Duodenal mucosa (tissue), 2 donors: Measurements from ENCODE around the gene GABRR2.
A peak's percentile ranks its signal among the peaks of the same experiment; 100 is the strongest.

Experiments used
- H3K27ac ChIP-seq: one replicate; pipeline ENCODE4 v1.7.0; 2013; ENCODE audit warnings: low read depth, low read length
- H3K27me3 ChIP-seq, 2 donors: one replicate each; pipeline ENCODE4 v1.7.0; 2013; ENCODE audit warnings: low read length in 2 of 2, control low read depth in 1 of 2; ENCODE audit not compliant: insufficient read depth in 2 of 2, control insufficient read depth in 1 of 2
- H3K36me3 ChIP-seq, 2 donors: one replicate each; pipeline ENCODE4 v1.7.0; 2013; ENCODE audit warnings: low read length in 2 of 2, control low read depth in 1 of 2; ENCODE audit not compliant: insufficient read depth in 2 of 2, control insufficient read depth in 1 of 2
- H3K4me1 ChIP-seq, 2 donors: one replicate each; pipeline ENCODE4 v1.7.0; 2013; ENCODE audit warnings: low read length in 2 of 2, control low read depth in 1 of 2; ENCODE audit not compliant: insufficient read depth in 2 of 2, control insufficient read depth in 1 of 2
- H3K4me3 ChIP-seq, 2 donors: one replicate each; pipeline ENCODE4 v1.7.0; 2013; ENCODE audit warnings: low read length in 2 of 2, low read depth in 1 of 2
- H3K9ac ChIP-seq, 2 donors: one replicate each; pipeline ENCODE4 v1.7.0; 2013; ENCODE audit warnings: low read length in 2 of 2, low read depth in 1 of 2
- H3K9me3 ChIP-seq, 2 donors: one replicate each; pipeline ENCODE4 v1.7.0; 2013; ENCODE audit warnings: low read length in 2 of 2, control low read depth in 1 of 2; ENCODE audit not compliant: control insufficient read depth in 1 of 2

The GABRR2 gene

DNA sequence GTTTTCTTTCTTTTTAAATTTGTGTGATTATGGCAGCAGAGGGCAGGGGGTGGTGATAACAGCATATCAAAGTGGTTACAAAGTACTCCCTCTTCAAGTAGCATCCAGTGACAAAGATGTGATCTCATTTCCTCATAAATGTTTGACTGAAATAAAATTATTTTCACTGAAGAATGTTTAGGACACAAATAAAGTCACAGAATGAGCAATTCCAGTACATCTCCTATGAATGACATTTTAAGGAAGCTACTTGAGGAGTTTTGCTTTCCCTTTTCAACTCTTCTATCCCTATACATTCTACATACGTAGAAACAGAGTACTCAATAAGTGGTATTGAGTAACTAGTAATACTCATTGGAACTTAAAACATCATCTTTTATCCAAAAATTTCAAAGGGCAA, 13.9 kb upstream of the GABRR2 start:
- H3K36me3 ChIP-seq, result peaks cover 33 to 68% of the 10 kb centered on the region in 2 donors
- H3K9me3 ChIP-seq, result no peaks in the 10 kb centered on the region

DNA sequence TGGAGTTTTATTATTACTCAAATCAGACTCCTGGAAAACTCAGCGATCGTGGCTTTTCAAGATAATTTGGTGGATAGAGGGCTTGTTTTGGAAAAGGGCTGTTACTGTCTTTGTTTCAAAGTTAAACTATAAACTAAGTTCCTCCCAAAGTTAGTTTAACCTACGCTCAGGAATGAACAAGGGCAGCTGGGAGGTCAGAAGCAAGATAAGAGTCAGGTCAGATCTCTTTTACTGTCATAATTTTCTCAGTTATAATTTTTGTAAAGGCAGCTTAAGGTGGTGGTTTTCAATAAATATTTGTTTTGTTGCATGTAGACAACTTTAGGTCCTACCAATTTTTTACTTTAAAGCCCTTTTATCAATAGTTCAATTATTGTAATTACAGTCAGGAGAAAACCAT, 9.2 kb upstream of the GABRR2 start:
- no peak overlapping the region for H3K9ac ChIP-seq
- H3K4me3 ChIP-seq, result no peak overlapping the region
- H3K4me1 ChIP-seq, result no peaks in the 10 kb centered on the region
- H3K27ac ChIP-seq, result no peak overlapping the region
- peaks cover 13 to 33% of the 10 kb centered on the region in 2 donors for H3K36me3 ChIP-seq
- no peaks in the 10 kb centered on the region for H3K9me3 ChIP-seq
- no peaks in the 10 kb centered on the region for H3K27me3 ChIP-seq

More for the DNA sequence above, 13.9 kb upstream of the GABRR2 start:
- Histone ChIP-seq H3K27me3 (no peaks in the 10 kb centered on the region), H3K4me3 (no peak overlapping the region), H3K4me1 (no peaks in the 10 kb centered on the region), H3K27ac (no peak overlapping the region), H3K9ac (no peak overlapping the region)

DNA sequence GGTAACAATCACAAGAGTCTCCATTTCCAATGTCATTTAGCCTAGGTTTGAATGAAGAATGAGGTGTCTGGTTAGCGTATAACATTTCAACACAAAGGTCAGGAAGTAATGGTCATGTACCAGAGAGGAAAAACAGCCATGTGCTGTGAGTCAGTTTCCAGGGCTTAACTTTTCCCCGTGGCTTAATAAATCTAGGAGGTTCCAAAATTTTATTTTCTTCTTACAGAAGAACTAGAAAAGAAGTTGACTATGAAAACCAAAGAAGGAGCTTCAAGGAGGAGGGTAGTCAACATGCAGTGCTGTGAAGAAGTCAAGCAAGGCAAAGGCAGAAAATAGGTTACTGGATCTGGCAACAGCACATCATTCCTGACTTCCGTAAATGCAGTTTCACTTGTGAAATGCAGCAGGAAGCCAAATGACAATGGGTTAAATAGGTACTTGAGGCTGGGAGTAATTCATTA, 8.4 kb upstream of the GABRR2 start:
- H3K36me3 ChIP-seq, result peaks cover 13 to 25% of the 10 kb centered on the region in 2 donors
- H3K9ac ChIP-seq, result no peak overlapping the region
- no peaks in the 10 kb centered on the region for H3K4me1 ChIP-seq
- no peaks in the 10 kb centered on the region for H3K9me3 ChIP-seq
- H3K4me3 ChIP-seq, result no peak overlapping the region
- no peak overlapping the region for H3K27ac ChIP-seq
- no peaks in the 10 kb centered on the region for H3K27me3 ChIP-seq

DNA sequence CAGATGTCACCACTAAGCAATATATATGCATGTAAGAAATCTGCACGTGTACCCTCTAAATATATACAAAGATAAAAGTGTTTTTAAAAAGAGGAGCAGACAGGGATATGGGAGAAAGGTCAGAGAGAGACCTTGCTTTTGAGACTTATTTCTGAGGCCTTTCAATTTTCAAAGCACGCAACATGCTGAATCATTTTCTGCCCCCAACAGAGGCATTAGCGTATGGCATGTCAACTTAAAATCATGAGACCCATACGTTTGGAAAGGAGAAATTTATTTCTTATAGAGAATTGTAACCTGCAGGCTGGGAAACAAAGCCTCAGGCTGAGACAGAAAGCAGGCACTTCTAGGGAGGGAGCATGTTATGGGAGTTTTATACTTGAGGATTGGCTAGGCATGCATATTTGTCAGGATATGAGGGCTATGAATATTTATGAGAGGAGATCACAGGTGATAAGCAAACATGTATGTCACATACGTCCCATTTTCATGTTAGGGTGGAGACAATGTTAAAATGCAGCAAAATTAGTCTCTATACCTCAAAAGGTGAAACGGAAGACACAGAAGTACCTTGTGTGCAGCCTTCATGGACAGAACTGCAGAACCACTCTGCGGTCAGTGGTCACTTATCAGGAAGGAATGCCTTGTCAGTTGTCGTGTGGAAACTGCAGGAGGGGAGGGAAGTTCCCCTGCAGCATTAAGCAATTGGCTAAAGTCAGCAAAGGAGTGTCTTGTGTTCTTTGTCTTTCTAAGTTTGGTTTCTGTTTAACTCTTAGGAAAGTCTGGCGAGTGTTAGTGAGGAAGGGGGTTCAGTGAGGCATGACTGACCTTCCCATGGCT, 6.3 kb upstream of the GABRR2 start:
- Histone ChIP-seq H3K27ac (no peak overlapping the region), H3K4me3 (no peak overlapping the region), H3K4me1 (no peaks in the 10 kb centered on the region), H3K36me3 (peaks cover 3 to 12% of the 10 kb centered on the region in 2 donors), H3K9ac (no peak overlapping the region), H3K27me3 (no peaks in the 10 kb centered on the region), H3K9me3 (no peaks in the 10 kb centered on the region)

DNA sequence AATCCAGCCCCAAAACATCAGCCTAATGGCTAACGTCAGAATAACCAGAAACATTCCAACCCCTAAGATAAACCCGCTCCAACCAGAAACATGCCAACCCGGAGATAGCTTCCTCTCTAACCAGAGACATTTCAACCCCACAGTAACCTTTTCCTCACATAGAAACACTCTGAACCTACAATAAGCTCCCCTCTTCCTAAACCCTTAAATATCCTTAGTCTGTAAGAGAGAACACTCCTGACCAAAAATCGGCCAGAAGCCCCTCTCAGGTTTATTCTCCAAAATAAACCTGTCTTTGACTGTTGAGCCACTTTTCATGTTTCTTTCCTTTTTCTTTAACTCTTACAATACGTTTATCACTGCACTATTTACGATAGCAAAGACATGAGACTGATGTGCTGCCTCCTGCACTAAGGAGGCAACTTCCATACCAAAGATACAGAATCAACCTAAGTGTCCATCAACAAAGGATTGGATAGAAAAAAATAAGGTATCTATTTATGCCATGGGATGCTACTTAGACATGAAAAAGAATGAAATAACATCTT, 5.0 kb upstream of the GABRR2 start:
- Histone ChIP-seq H3K4me3 (no peak overlapping the region), H3K27ac (no peak overlapping the region), H3K9me3 (no peaks in the 10 kb centered on the region), H3K4me1 (no peaks in the 10 kb centered on the region), H3K27me3 (no peaks in the 10 kb centered on the region), H3K9ac (no peak overlapping the region), H3K36me3 (peaks cover under 1% of the 10 kb centered on the region in 2 donors)

DNA sequence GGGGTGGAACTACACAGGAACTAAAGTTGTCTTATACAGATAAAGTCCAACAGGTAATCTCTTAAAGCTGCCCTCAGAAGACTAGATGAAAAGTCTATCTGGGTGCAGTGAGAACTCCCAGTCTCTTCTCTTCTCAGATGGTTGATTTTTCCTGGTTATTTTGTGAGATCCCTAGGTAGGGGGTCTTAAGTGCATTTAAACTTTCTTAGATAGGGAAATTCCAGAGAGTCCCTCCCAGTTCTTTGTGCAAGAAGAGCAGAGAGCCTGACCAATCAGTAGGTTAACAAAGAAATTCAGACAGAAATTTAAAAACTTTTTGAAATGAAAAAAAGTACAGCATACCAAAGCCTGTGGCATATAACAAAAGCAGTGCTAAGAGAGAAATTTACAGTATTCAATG, 2.0 kb upstream of the GABRR2 start:
- H3K27me3 ChIP-seq, result no peaks in the 10 kb centered on the region
- H3K9me3 ChIP-seq, result no peaks in the 10 kb centered on the region
- H3K4me1 ChIP-seq, result peaks cover 4 to 13% of the 10 kb centered on the region in 2 donors
- no peak overlapping the region for H3K9ac ChIP-seq
- H3K36me3 ChIP-seq, result peaks cover 0 to 4% of the 10 kb centered on the region in 2 donors
- H3K27ac ChIP-seq, result no peak overlapping the region
- no peak overlapping the region for H3K4me3 ChIP-seq

DNA sequence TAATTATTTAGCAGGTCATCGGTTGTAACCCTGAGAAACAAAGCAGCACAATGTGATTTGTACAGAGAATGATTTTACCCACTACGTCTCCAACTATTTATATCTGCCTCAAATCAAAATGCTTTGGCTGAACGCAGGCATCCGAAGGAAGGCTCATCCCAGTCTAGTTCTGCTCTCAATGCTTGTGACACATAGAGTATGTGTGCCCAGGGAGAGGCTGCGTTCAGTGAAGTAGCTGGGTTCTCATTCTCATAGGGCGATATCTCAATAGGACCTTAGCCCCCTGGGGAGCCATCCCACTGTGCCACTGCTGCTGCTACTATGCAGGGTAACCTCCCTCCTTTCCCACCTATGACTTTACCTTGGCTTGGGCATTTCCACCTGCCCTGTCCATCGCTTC, 407 bp downstream of the GABRR2 start:
- H3K27me3 ChIP-seq, result no peaks in the 10 kb centered on the region
- no peak overlapping the region for H3K9ac ChIP-seq
- no peak overlapping the region for H3K27ac ChIP-seq
- H3K9me3 ChIP-seq, result no peaks in the 10 kb centered on the region
- no peak overlapping the region for H3K4me3 ChIP-seq
- peaks cover 0 to 4% of the 10 kb centered on the region in 2 donors for H3K36me3 ChIP-seq
- peaks cover 9 to 22% of the 10 kb centered on the region in 2 donors for H3K4me1 ChIP-seq

DNA sequence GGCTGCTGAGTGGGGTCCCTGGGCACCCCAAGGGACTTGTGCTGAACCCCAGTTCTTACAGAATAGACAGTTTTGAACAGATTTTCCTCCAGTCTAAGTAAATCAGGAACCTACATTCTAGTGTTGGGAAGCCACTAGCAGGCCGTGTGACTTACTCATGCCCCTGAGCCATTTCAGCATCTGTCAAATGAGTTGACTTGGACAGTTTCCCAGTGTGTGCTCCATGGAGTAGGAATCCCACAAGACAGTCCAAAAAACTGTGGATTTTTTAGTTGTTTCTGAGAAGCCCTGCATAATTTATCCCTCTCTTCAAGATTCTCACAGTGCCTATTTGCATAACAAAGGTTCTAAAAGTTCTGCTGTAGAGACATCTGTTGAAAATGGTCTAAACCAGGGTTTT, 2.1 kb downstream of the GABRR2 start:
- no peak overlapping the region for H3K4me3 ChIP-seq
- no peaks in the 10 kb centered on the region for H3K27me3 ChIP-seq
- H3K27ac ChIP-seq, result no peak overlapping the region
- no peaks in the 10 kb centered on the region for H3K9me3 ChIP-seq
- peaks cover 9 to 22% of the 10 kb centered on the region in 2 donors for H3K4me1 ChIP-seq
- peaks cover 0 to 4% of the 10 kb centered on the region in 2 donors for H3K36me3 ChIP-seq
- H3K9ac ChIP-seq, result no peak overlapping the region

DNA sequence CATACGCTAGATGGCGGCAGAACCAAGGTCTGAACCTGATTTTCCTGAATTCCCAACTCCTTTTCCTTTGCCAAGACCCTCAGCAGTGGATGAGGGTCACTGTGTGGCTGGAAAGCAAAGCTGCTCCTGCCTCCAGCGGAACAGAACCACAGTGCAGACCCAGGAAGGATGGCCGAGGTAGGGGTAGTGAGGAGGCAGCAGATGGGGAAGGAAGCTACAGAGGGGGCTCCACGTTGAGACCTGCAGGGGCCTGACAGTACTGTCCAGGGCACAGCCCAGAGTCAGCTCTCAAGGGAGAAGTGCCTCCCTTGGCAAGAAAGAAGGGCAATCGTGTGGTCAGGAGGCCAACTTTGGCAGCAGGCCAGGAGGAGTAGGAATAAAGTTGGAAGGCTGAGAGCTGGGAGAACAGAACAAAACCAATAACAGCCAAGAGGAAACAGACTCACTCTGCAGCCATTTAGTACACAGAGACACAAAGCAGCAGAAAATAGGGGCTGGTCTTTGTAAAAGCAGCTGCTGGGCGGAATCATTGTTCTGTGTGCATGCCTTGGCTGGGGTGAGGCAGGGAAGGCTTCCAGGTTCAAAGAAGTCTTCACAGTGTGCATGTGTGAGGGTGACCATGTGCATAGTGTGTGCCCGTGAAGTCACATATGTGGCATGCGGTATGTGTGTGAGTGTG, 3.1 kb downstream of the GABRR2 start:
- H3K4me1 ChIP-seq, result peaks cover 9 to 22% of the 10 kb centered on the region in 2 donors
- peak overlapping the region; percentile 26 to 45 for H3K9ac ChIP-seq
- H3K36me3 ChIP-seq, result peaks cover 0 to 4% of the 10 kb centered on the region in 2 donors
- H3K4me3 ChIP-seq, result peak overlapping the region; percentile 56 to 57
- no peaks in the 10 kb centered on the region for H3K9me3 ChIP-seq
- H3K27me3 ChIP-seq, result no peaks in the 10 kb centered on the region
- H3K27ac ChIP-seq, result no peak overlapping the region

DNA sequence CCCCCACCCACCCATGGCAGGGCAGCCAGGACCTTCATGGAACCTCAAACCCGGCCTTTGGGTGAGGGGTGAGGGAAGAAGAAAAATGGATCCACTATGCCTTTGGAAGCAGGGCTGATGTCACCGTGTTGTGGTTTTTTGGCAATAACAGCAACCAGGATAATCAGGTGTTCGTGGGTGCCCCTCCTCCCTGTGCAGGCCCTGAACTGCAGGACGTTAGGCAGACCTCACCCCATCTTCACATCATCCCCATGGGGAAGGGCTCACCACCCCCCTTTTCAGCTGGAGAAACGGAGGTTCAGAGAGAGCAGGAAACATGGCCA, 3.6 kb downstream of the GABRR2 start:
- no peaks in the 10 kb centered on the region for H3K9me3 ChIP-seq
- no peak overlapping the region for H3K27ac ChIP-seq
- H3K4me3 ChIP-seq, result peak overlapping the region in 1 of 2 donors; percentile 57
- H3K4me1 ChIP-seq, result peaks cover 9 to 22% of the 10 kb centered on the region in 2 donors
- no peaks in the 10 kb centered on the region for H3K27me3 ChIP-seq
- peaks cover 0 to 4% of the 10 kb centered on the region in 2 donors for H3K36me3 ChIP-seq
- no peak overlapping the region for H3K9ac ChIP-seq
